ENCODE data around the gene KSR2. TPM values are rescaled to one million over a fixed set of nuclear protein-coding genes. Genes with fewer than 3 reads are reported as not detected.
"Not testable (repeated sequence)": the region's sequence is repeated elsewhere in the genome, so short reads cannot be mapped to it uniquely, and the experiment has no call there.

Gene KSR2
- not detected for polyA plus RNA-seq

DNA sequence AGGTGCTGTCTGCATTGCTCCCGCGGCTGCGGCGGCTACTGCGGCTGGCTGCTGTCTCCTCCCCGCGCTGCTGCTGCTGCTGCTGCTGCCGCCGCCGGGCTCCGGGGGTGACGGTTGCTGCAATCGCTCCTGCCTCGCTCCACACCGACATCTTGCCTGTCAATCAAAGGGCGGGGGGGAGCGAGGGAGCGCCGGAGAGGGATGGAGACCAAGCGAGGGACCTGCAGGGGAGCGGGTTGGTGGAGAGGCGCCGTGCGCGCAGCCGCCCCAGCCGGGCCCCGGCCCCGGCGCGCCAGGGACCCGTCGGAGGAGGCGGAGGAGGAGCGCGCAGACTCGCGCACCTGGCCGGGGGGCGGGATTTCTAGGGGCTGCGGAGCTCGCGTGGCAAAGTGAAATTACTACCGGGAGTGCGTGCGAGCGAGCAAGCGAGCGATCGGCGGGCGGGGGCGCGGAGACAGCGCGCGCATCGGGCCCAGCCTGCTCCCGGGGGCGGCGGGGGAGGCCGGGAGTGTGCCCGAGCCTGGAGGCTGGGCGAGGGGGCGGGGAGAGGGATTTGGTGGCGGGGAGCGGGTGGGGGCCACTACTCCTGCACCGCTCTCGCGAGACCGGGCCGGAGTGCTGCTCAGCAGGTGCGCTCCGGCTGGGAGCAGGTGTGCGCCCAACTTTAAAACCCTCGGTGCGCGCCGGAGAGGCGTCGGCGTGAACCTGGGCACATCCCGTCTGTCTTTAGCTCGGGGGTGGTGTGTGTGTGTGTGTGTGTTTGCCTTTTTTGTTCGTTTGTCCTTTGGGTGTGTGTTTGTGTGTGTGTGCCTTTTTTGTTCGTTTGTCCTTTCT, at the start of gene KSR2:
TSS of gene KSR2 (minus strand) at position 165 of the 834 bp plus-strand sequence. CDS start 735 bp downstream, outside the sequence.
- H3K27me3 Mint-ChIP-seq (ENCODE audit: low read depth in 3 of 3) = peaks cover 13 to 24% (median 14%) of the 10 kb centered on the region in 3 donors
- no peaks in the 10 kb centered on the region for H3K36me3 Mint-ChIP-seq
- DNase-seq = no peak
- peak within 1 kb of the TSS; percentile 54 to 75 (median 68) for H3K4me3 Mint-ChIP-seq
- H3K9me3 Mint-ChIP-seq = peaks cover 0 to 12% (median 5%) of the 10 kb centered on the region in 6 donors
- H3K4me1 Mint-ChIP-seq = peaks cover 3 to 5% of the 10 kb centered on the region in 2 donors
- H3K27ac Mint-ChIP-seq = no peak within 1 kb of the TSS

DNA sequence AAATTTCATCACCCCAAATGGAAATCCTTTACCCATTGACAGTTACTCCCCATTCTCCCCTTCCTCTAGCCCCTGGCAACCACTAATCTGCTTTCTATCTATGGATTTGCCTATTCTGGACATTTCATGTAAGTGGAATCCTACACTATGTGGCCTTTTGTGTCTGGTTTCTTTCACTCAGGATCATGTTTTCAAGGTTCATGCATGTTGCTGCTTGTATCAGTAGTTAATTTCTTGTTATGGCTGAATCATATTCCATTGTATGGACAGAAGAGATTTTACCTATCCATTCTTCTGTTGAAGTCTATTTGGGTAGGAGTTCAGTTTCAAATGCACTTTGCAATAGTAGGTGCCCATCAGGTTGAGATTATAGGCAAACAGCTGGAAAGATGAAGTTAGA, 49.1 kb upstream of the KSR2 start:
- Mint-ChIP-seq H3K27me3 (ENCODE audit: low read depth in 3 of 3) (peaks cover 4 to 8% (median 7%) of the 10 kb centered on the region in 3 donors), H3K36me3 (peaks cover 10 to 17% (median 14%) of the 10 kb centered on the region in 3 donors), H3K4me1 (peaks cover 19 to 23% of the 10 kb centered on the region in 2 donors), H3K4me3 (peak overlapping the region; percentile 46 to 88 (median 82)), H3K27ac (peak overlapping the region in 1 of 6 donors; percentile 41), H3K9me3 (no peaks in the 10 kb centered on the region)
- no peak for DNase-seq

DNA sequence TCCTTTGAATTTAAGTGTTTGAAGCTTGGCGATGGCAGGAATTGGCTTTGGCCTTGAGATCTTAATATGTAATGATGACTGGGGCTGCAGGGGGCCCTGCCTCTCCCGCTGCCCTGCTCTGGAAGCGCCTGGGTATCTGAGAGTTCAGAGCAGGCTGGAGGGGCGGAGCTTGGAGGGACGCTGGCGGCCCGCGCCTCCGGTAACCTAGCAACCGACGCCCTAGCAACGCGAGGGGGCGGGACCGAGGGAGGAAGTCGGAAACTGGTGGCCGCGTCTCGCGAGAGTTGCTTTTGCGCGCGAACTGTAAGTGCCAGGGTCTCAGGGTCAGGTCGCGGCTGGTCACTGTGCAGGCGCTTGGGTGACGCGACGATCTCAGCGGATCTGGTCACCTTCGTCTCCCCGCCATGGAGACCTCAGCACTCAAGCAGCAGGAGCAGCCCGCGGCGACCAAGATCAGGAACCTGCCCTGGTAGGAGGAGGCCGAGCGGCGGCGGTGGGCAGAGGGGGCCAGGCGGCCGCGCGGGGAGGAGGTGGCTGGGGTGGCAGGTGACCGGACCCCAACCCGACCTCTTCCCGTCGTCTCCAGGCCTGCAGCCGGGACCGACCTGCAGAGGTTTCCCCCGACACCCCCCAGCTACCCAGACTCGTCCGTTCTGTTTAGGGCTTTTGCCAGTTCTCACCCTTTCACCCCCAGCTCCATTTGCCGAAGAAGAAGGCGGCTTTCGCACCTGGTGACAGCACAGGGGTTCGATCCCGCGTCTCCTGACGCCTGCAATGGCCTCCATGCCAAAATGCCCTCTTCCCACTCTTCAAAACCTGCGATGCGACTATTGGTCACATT, 47.9 kb upstream of the KSR2 start, which contains the start of gene RFC5:
TSS of gene RFC5 (plus strand) at position 280 of the 841 bp plus-strand sequence. CDS start at position 405, 125 bp downstream.
- Mint-ChIP-seq H3K4me1 (peaks cover 19 to 23% of the 10 kb centered on the region in 2 donors), H3K9me3 (no peaks in the 10 kb centered on the region), H3K27me3 (ENCODE audit: low read depth in 3 of 3) (peaks cover 4 to 8% (median 7%) of the 10 kb centered on the region in 3 donors), H3K27ac (peak within 1 kb of the TSS; percentile 47 to 94 (median 84)), H3K4me3 (peak within 1 kb of the TSS; percentile 82 to 93 (median 88)), H3K36me3 (peaks cover 4 to 10% (median 7%) of the 10 kb centered on the region in 3 donors)
- DNase-seq = peak; percentile 96 to 97 (median 97)

DNA sequence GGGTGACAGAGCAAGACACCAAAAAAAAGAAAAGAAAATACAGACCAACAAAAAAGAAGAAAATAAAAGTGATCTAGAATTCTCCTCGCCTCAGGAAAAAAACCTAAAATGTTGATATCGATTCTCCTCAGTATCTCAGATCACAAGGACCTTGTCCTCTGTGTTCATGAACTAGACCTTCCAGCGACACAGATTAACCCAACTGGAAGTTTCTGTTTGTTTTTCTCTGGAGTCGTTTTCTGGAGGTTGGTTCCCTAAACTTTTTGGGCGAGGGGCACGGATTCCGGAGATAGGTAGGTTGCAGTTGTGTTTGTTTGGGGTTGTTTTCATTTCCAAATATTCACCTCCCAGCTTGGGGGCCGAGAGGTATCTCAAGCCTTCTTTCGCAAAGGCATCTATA, 47.2 kb upstream of the KSR2 start:
- Mint-ChIP-seq H3K4me3 (peak overlapping the region; percentile 82 to 93 (median 88)), H3K27me3 (ENCODE audit: low read depth in 3 of 3) (peaks cover 4 to 8% (median 7%) of the 10 kb centered on the region in 3 donors), H3K4me1 (peaks cover 19 to 23% of the 10 kb centered on the region in 2 donors), H3K9me3 (no peaks in the 10 kb centered on the region), H3K36me3 (peaks cover 4 to 9% (median 6%) of the 10 kb centered on the region in 3 donors), H3K27ac (peak overlapping the region in 2 of 6 donors; percentile 47 to 88)
- no peak for DNase-seq

- Mint-ChIP-seq H3K4me1 (peaks cover 19 to 23% of the 10 kb centered on the region in 2 donors), H3K4me3 (peak overlapping the region in 3 of 5 donors; percentile 15 to 88 (median 18)), H3K27ac (no peak overlapping the region), H3K27me3 (ENCODE audit: low read depth in 3 of 3) (peaks cover 4 to 8% (median 7%) of the 10 kb centered on the region in 3 donors), H3K36me3 (peaks cover 0 to 3% (median 3%) of the 10 kb centered on the region in 3 donors), H3K9me3 (no peaks in the 10 kb centered on the region)
- DNase-seq = no peak
These were observed 46.5 kb upstream of the KSR2 start for GRCh38 chr12:118015306-118015705.

- H3K36me3 Mint-ChIP-seq = no peaks in the 10 kb centered on the region
- no peak for DNase-seq
- H3K4me3 Mint-ChIP-seq = no peak overlapping the region
- peaks cover 19 to 23% of the 10 kb centered on the region in 2 donors for H3K4me1 Mint-ChIP-seq
- H3K27ac Mint-ChIP-seq = no peak overlapping the region
- no peaks in the 10 kb centered on the region for H3K9me3 Mint-ChIP-seq
- H3K27me3 Mint-ChIP-seq (ENCODE audit: low read depth in 3 of 3) = peaks cover 6 to 7% (median 7%) of the 10 kb centered on the region in 3 donors
These were observed 44.5 kb upstream of the KSR2 start for GRCh38 chr12:118013283-118013682.

DNA sequence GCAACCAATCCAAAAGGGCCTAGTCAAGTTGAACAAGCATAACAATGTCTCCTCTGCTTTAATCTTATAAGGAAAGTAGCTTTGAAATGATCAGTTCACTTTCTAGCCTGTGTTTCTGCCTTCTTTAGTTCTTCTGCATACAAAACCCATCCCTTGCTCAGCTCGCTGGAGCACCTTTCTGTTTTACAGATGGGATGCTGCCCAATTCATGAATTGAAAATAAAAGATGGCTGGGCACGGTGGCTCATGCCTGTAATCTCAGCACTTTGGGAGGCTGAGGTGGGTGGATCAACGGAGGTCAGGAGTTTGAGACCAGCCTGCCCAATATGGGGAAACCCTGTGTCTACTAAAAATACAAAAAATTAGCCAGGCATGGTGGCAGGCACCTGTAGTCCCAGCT, 43.2 kb upstream of the KSR2 start:
- H3K27me3 Mint-ChIP-seq (ENCODE audit: low read depth in 3 of 3) = peaks cover 6 to 10% (median 7%) of the 10 kb centered on the region in 3 donors
- no peak overlapping the region for H3K4me3 Mint-ChIP-seq
- no peaks in the 10 kb centered on the region for H3K9me3 Mint-ChIP-seq
- peaks cover 9 to 10% of the 10 kb centered on the region in 2 donors for H3K4me1 Mint-ChIP-seq
- no peak overlapping the region for H3K27ac Mint-ChIP-seq
- no peaks in the 10 kb centered on the region for H3K36me3 Mint-ChIP-seq
- no peak for DNase-seq

GRCh38 chr12:118011377-118011776, 42.6 kb upstream of the KSR2 start:
- DNase-seq = no peak
- no peaks in the 10 kb centered on the region for H3K36me3 Mint-ChIP-seq
- H3K4me1 Mint-ChIP-seq = peaks cover 4 to 5% of the 10 kb centered on the region in 2 donors
- no peak overlapping the region for H3K27ac Mint-ChIP-seq
- H3K9me3 Mint-ChIP-seq = no peaks in the 10 kb centered on the region
- peaks cover 4 to 7% (median 5%) of the 10 kb centered on the region in 3 donors for H3K27me3 Mint-ChIP-seq (ENCODE audit: low read depth in 3 of 3)
- no peak overlapping the region for H3K4me3 Mint-ChIP-seq

DNA sequence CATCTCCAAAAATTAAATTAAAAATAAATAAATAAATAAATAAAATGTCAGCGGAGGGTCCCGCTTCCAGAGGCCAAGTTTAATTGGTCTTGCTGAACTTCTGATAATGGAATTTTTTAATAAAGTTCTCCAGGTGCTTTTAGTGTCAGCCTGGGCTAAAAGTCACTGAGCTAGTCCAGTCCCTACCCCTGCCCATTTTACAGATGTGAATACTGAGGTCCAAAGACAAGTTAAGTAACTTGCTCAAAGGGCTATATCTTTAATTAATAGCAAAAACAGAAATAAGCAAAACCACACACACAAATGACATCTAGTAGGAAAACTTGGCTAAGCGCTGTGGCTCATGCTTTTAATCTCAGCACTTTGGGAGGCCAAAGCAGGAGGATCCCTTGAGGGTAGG, 42.1 kb upstream of the KSR2 start:
- no peak for DNase-seq
- Mint-ChIP-seq H3K27me3 (ENCODE audit: low read depth in 3 of 3) (peaks cover 1 to 5% (median 3%) of the 10 kb centered on the region in 3 donors), H3K4me1 (peaks cover 0 to under 1% of the 10 kb centered on the region in 2 donors), H3K9me3 (no peaks in the 10 kb centered on the region), H3K27ac (no peak overlapping the region), H3K4me3 (no peak overlapping the region), H3K36me3 (no peaks in the 10 kb centered on the region)

- H3K36me3 Mint-ChIP-seq; H3K27me3 Mint-ChIP-seq (ENCODE audit: low read depth in 3 of 3); H3K4me1 Mint-ChIP-seq; H3K9me3 Mint-ChIP-seq; H3K4me3 Mint-ChIP-seq; DNase-seq; H3K27ac Mint-ChIP-seq: not testable (repeated sequence)
These were observed 31.0 kb upstream of the KSR2 start for GRCh38 chr12:117999806-118000205.

- H3K27me3 Mint-ChIP-seq (ENCODE audit: low read depth in 3 of 3) = peaks cover 4 to 9% (median 5%) of the 10 kb centered on the region in 3 donors
- no peaks in the 10 kb centered on the region for H3K4me1 Mint-ChIP-seq
- no peaks in the 10 kb centered on the region for H3K36me3 Mint-ChIP-seq
- H3K9me3 Mint-ChIP-seq = peaks cover 0 to 1% (median 0%) of the 10 kb centered on the region in 6 donors
- no peak for DNase-seq
- no peak overlapping the region for H3K4me3 Mint-ChIP-seq
- no peak overlapping the region for H3K27ac Mint-ChIP-seq
These were observed 29.9 kb upstream of the KSR2 start for GRCh38 chr12:117998719-117999118.

- Mint-ChIP-seq H3K4me1 (no peaks in the 10 kb centered on the region), H3K36me3 (no peaks in the 10 kb centered on the region), H3K27ac (no peak overlapping the region), H3K27me3 (ENCODE audit: low read depth in 3 of 3) (peaks cover 1 to 8% (median 7%) of the 10 kb centered on the region in 3 donors), H3K9me3 (peaks cover 0 to 1% (median 0%) of the 10 kb centered on the region in 6 donors), H3K4me3 (no peak overlapping the region)
- DNase-seq = no peak
These were observed 26.0 kb upstream of the KSR2 start for GRCh38 chr12:117994551-117995438.

Data from immature natural killer cell (primary cell).